ENCODE data around the gene WWC1. TPM values are rescaled to one million over a fixed set of nuclear protein-coding genes. Genes with fewer than 3 reads are reported as not detected.
"Not testable (repeated sequence)": the region's sequence is repeated elsewhere in the genome, so short reads cannot be mapped to it uniquely, and the experiment has no call there.

The WWC1 gene
- total RNA-seq, 2 experiments from 2014 or later: 1.7 to 2.1 TPM

DNA sequence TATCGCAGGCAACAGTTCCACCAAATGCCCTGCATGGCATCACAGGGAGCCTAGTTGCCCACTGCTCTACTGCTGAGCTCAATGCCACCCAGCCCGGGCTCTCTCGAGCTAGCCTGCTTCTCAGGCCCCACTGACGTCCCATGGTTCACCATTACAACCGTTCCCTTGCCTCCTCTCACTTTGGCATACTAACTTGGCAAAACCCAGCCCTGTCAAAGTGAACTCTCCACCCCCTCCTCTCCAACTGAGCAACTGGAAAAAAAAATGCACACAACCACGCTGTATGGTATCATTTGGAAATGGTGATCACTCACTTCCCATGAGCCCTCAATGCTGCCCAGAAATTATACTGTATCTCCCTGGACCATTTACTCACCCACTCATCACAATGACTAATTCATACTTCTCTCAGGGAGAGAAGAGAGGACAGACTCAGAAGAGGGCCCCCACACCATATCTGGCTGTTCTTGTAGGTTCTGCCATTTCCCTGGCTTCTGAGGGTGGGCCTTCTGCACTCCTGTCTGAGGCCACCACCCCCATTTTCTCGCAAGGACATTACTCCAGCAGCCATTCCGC, 143.4 kb downstream of the WWC1 start:
- DNase-seq: no peak
- Mint-ChIP-seq H3K4me3 (no peak overlapping the region), H3K27ac (no peak overlapping the region), H3K36me3 (ENCODE audit: low read depth) (no peaks in the 10 kb centered on the region), H3K9me3 (no peaks in the 10 kb centered on the region), H3K4me1 (ENCODE audit: low read depth) (no peaks in the 10 kb centered on the region), H3K27me3 (ENCODE audit: low read depth) (peaks cover 3% of the 10 kb centered on the region)
- intact Hi-C loops (cut with micrococcal nuclease): no loop called here
- CTCF ChIA-PET: no interaction called here

DNA sequence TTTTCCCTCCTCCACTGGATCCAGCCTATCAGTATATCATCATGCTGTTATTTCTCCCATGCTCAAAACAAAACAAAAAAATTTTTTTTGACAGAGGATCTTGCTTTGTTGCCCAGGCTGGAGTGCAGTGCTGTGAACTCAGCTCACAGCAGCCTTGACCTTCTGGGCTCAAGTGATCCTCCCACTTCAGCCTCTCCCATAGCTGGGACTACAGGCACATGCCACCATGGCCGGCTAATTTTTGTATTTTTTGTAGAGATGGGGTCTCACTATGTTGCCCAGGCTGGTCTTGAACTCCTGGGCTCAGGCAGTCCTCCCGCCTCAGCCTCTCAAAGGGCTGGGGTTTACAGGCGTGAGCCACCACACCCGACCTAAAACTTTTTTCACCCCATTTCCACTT, 143.9 kb downstream of the WWC1 start:
- H3K36me3 Mint-ChIP-seq (ENCODE audit: low read depth); H3K27ac Mint-ChIP-seq; H3K4me1 Mint-ChIP-seq (ENCODE audit: low read depth); intact Hi-C loops (cut with micrococcal nuclease); H3K9me3 Mint-ChIP-seq; DNase-seq; H3K27me3 Mint-ChIP-seq (ENCODE audit: low read depth); H3K4me3 Mint-ChIP-seq: not testable (repeated sequence)
- CTCF ChIA-PET: interaction anchor here (1.1 kb wide), 1 partner anchor 165 kb away, joined by 3 read pairs; no protein-coding TSS in a partner anchor

DNA sequence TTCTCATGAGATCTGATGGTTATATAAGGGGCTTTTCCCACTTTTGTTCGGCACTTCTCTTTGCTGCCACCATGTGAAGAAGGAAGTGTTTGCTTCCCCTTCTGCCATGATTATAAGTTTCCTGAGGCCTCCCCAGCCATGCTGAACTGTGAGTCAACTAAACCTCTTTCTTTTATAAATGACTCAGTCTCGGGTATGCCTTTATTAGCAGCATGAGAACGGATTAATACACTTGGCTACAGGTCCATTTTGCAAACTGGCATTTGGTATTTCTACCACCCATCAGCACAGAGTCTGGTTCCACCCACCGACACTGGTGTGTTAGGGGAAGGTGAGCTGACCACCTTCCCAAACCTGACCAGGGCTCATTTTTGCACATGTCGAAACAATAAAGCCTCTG, 146.9 kb downstream of the WWC1 start:
- no peak for DNase-seq
- CTCF ChIA-PET: no interaction called here
- intact Hi-C loops (cut with micrococcal nuclease): no loop called here
- Mint-ChIP-seq H3K4me3 (no peak overlapping the region), H3K27me3 (ENCODE audit: low read depth) (peaks cover 3% of the 10 kb centered on the region), H3K27ac (no peak overlapping the region), H3K4me1 (ENCODE audit: low read depth) (no peaks in the 10 kb centered on the region), H3K9me3 (no peaks in the 10 kb centered on the region), H3K36me3 (ENCODE audit: low read depth) (peaks cover 2% of the 10 kb centered on the region)

DNA sequence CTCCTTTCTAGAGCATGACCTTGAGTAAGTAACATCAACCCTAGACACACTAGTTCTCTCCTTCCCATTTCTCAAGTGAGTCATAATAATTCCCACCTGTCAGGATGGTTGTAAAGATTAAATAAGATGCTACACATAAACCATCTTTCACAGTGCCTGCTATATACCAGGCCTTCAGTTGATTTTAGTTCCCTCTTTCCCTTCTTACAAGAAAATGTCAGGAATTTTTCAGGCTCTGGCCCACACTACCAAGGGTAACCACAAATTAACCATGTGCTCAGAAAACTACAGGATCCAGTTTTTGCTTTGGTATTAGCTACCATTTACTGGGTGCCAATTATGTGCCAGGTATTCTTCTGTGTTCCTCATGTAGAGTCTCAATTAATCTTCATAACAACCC, 152.1 kb downstream of the WWC1 start:
- no peaks in the 10 kb centered on the region for H3K4me1 Mint-ChIP-seq (ENCODE audit: low read depth)
- H3K27me3 Mint-ChIP-seq (ENCODE audit: low read depth): no peaks in the 10 kb centered on the region
- intact Hi-C loops (cut with micrococcal nuclease): no loop called here
- no peak overlapping the region for H3K27ac Mint-ChIP-seq
- CTCF ChIA-PET: no interaction called here
- H3K4me3 Mint-ChIP-seq: no peak overlapping the region
- peaks cover 2% of the 10 kb centered on the region for H3K36me3 Mint-ChIP-seq (ENCODE audit: low read depth)
- H3K9me3 Mint-ChIP-seq: no peaks in the 10 kb centered on the region
- DNase-seq: no peak

DNA sequence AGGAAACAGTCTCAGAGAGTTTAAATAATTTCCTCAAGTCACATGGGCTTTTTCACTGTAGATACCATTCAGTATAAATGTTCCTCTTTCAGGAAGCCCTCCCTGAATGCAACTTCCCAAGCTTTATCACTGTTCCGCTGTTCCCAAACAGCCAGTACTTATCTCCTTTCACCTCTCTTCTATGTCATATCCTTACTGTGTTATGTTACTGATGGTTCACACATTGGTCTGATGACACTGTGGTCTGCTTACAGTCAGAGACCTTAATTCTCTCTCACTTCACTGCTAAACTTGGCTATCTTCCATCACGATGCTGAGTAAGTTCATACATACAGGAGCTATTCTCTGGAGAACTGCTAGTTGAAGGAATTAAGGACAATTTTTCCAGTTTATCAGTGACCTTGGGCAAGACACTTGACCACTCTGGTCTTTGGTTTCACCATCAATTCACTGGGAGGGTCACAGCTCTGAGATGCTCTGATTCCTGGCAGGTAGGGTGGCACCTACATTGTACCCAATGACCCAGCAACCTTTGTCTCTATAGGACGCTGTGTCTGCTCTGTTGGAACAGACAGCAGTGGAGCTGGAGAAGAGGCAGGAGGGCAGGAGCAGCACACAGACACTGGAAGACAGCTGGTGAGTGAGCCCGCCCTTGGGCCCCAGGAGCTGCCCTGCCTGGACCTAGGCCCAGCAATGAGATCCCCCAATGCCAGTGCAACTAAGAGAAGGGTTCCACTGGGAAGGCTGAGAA, 152.7 kb downstream of the WWC1 start:
- Mint-ChIP-seq H3K27me3 (ENCODE audit: low read depth) (no peaks in the 10 kb centered on the region), H3K27ac (no peak overlapping the region), H3K4me1 (ENCODE audit: low read depth) (no peaks in the 10 kb centered on the region), H3K4me3 (no peak overlapping the region), H3K9me3 (no peaks in the 10 kb centered on the region), H3K36me3 (ENCODE audit: low read depth) (peaks cover 2% of the 10 kb centered on the region)
- no peak for DNase-seq
- intact Hi-C loops (cut with micrococcal nuclease): no loop called here
- CTCF ChIA-PET: no interaction called here

DNA sequence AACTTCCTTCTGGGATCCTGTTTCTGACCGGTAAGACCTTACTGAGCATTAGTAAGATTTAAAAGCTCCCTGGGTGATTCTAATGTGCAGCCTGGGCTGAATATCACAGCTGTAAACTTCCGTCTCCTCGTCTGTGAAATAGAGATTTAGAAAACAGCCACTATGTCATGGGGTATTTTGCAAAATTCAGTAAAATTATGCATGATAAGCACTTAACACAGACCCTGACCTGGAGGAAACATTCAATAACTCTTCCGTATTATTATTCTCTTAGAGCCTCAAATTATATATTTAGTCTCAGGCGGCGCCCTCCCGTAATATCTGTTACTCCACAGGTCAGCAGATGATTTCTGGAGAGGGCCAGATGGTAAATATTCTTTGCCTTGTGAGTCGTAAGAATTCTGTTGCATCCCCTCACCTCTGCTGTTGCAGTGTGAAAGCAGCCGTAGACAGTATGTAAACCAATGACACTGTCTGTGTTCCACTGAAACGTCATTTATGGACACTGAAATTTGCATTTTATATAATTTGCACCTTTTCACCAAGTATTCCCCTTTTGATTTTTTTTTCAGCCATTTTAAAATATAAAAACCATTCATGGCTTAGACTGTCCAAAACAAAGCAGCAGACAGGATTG, 155.7 kb downstream of the WWC1 start:
- intact Hi-C loops (cut with micrococcal nuclease): no loop called here
- Mint-ChIP-seq H3K27ac (no peak overlapping the region), H3K4me3 (no peak overlapping the region), H3K4me1 (ENCODE audit: low read depth) (no peaks in the 10 kb centered on the region), H3K36me3 (ENCODE audit: low read depth) (no peaks in the 10 kb centered on the region), H3K9me3 (no peaks in the 10 kb centered on the region), H3K27me3 (ENCODE audit: low read depth) (no peaks in the 10 kb centered on the region)
- CTCF ChIA-PET: interaction anchor here (0.5 kb wide), 1 partner anchor 201 kb away, joined by 3 read pairs; no protein-coding TSS in a partner anchor
- no peak for DNase-seq

DNA sequence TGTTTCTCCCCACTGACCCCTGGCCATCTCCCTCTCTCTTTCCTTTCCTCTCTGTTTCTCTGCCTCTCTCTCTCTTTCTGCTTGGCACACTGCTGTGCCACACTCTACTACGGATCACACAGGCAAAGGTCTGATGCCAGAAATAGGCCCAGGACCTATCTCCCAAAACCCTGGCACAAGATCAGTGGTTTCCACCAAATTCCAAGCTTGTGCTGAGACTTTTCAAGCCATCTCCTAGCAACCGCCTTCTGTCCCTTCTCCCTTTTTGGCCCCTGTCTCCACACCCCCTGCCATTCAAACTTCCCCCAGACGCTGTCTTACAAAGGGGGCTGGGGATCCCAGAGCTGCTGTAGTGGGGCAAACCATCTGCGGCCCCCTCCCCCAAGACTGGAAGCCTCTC, 156.4 kb downstream of the WWC1 start:
- CTCF ChIA-PET: no interaction called here
- Mint-ChIP-seq H3K27me3 (ENCODE audit: low read depth) (no peaks in the 10 kb centered on the region), H3K4me1 (ENCODE audit: low read depth) (no peaks in the 10 kb centered on the region)

DNA sequence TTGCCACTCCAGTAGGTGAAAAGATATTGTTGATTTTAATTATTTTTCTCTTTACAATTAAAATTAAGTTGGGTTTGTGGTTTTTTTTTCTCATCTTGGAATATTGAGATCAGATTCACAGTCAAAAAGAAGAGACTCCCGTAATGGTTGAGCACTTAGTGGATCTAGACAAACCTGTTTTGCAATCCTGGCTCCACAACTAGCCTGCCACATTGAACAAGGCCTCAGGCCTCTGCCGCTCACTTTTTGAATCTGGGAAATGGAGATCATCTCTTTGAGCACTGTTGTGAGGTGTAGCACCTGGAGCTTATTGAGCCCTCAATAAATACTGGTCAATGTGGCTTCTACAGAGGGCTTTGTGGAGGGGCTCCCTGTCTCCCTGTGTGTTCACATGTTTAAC, 157.7 kb downstream of the WWC1 start:
- H3K4me1 Mint-ChIP-seq (ENCODE audit: low read depth): no peaks in the 10 kb centered on the region
- H3K9me3 Mint-ChIP-seq: no peaks in the 10 kb centered on the region
- H3K27me3 Mint-ChIP-seq (ENCODE audit: low read depth): no peaks in the 10 kb centered on the region
- H3K36me3 Mint-ChIP-seq (ENCODE audit: low read depth): no peaks in the 10 kb centered on the region
- DNase-seq: no peak
- intact Hi-C loops (cut with micrococcal nuclease): no loop called here
- CTCF ChIA-PET: no interaction called here
- no peak overlapping the region for H3K27ac Mint-ChIP-seq
- H3K4me3 Mint-ChIP-seq: no peak overlapping the region

More for the DNA sequence above, 156.4 kb downstream of the WWC1 start:
- intact Hi-C loops (cut with micrococcal nuclease): no loop called here
- no peaks in the 10 kb centered on the region for H3K9me3 Mint-ChIP-seq
- no peak overlapping the region for H3K4me3 Mint-ChIP-seq
- no peak for DNase-seq
- H3K27ac Mint-ChIP-seq: no peak overlapping the region
- no peaks in the 10 kb centered on the region for H3K36me3 Mint-ChIP-seq (ENCODE audit: low read depth)

DNA sequence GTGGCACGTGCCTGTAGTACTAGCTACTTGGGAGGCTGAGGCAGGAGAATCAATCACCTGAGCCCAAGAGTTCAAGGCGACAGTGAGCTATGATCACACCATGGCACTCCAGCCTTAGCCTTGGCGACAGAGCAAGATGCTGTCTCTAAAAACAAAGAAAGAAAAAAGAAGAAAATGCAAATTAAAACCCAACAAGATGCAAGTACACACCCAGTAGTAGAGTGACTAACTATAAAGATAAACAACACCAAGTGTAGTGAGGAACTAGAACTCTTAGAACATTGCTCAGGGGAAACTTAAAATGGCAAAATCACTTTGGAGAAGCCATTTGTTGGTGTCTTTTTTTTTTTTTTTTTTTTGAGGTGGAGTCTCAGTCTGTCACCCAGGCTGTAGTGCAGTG, 160.1 kb downstream of the WWC1 start:
- H3K4me3 Mint-ChIP-seq: no peak overlapping the region
- intact Hi-C loops (cut with micrococcal nuclease): no loop called here
- H3K36me3 Mint-ChIP-seq (ENCODE audit: low read depth): no peaks in the 10 kb centered on the region
- H3K9me3 Mint-ChIP-seq: no peaks in the 10 kb centered on the region
- H3K27ac Mint-ChIP-seq: no peak overlapping the region
- CTCF ChIA-PET: no interaction called here
- no peaks in the 10 kb centered on the region for H3K4me1 Mint-ChIP-seq (ENCODE audit: low read depth)
- DNase-seq: no peak
- no peaks in the 10 kb centered on the region for H3K27me3 Mint-ChIP-seq (ENCODE audit: low read depth)

DNA sequence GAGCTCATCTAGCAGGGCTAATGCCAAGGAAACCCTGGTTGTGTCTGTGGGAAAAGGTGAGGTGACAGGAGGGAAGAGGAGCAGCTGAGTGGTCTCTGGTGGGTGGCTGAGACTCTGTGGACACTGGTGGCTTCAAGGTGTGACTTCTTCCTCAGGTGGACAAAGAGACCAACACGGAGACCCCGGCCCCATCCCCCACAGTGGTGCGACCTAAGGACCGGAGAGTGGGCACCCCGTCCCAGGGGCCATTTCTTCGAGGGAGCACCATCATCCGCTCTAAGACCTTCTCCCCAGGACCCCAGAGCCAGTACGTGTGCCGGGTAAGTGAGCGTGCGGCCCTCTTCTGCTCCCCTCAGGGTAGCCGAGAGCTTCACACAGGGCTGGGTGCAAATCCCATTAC, 163.8 kb downstream of the WWC1 start:
- CTCF ChIA-PET: interaction anchor here (0.5 kb wide), 1 partner anchor 494 kb away, joined by 3 read pairs; no protein-coding TSS in a partner anchor
- Mint-ChIP-seq H3K4me3 (no peak overlapping the region), H3K9me3 (peaks cover 2% of the 10 kb centered on the region), H3K4me1 (ENCODE audit: low read depth) (no peaks in the 10 kb centered on the region), H3K36me3 (ENCODE audit: low read depth) (peaks cover 10% of the 10 kb centered on the region), H3K27me3 (ENCODE audit: low read depth) (no peaks in the 10 kb centered on the region), H3K27ac (no peak overlapping the region)
- intact Hi-C loops (cut with micrococcal nuclease): no loop called here
- no peak for DNase-seq

DNA sequence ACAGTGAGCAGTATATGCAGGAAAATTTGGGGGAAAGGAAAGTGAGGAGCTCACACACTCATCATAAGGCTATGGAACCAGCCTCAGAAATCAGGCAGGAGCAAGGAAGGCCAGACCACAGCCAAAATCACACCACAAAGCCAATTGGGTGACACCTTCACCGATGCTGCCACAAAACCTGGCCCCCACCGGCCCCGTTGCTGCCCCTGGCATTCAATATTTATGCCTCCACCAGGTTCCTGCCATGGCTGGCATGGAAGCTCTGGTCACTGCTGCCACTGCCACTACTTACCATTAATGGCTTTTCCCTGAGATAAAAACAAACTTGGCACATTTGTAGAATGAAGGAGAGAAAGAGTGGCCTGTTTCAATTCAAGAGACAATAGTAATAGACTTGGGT, 166.1 kb downstream of the WWC1 start:
- intact Hi-C loops (cut with micrococcal nuclease): no loop called here
- no peaks in the 10 kb centered on the region for H3K27me3 Mint-ChIP-seq (ENCODE audit: low read depth)
- no peak for DNase-seq

DNA sequence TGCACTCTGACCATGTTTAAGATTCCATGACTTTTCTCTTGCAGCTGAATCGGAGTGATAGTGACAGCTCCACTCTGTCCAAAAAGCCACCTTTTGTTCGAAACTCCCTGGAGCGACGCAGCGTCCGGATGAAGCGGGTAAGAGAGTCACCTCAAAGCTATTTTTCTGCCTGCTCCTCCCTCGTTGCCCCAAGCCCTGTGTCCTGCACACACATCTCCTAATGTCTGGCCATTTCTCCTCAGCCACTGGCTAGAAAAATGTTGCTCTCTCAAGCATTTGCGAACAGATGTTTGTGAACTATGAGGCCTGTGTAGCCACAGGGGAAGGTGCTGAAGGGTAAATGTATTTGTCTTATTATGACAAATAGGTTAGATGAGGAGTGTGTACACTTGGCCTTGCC, 169.2 kb downstream of the WWC1 start:
- CTCF ChIA-PET: no interaction called here
- H3K27ac Mint-ChIP-seq: no peak overlapping the region
- no peaks in the 10 kb centered on the region for H3K4me1 Mint-ChIP-seq (ENCODE audit: low read depth)
- H3K27me3 Mint-ChIP-seq (ENCODE audit: low read depth): no peaks in the 10 kb centered on the region
- no peak for DNase-seq
- no peak overlapping the region for H3K4me3 Mint-ChIP-seq
- H3K36me3 Mint-ChIP-seq (ENCODE audit: low read depth): peaks cover 10% of the 10 kb centered on the region
- intact Hi-C loops (cut with micrococcal nuclease): no loop called here
- peaks cover 2% of the 10 kb centered on the region for H3K9me3 Mint-ChIP-seq

More for the DNA sequence above, 166.1 kb downstream of the WWC1 start:
- Mint-ChIP-seq H3K27ac (no peak overlapping the region), H3K36me3 (ENCODE audit: low read depth) (peaks cover 10% of the 10 kb centered on the region), H3K4me3 (no peak overlapping the region), H3K4me1 (ENCODE audit: low read depth) (no peaks in the 10 kb centered on the region), H3K9me3 (peaks cover 2% of the 10 kb centered on the region)
- CTCF ChIA-PET: interaction anchor here (0.6 kb wide), 1 partner anchor 325 kb away, joined by 3 read pairs; no protein-coding TSS in a partner anchor

DNA sequence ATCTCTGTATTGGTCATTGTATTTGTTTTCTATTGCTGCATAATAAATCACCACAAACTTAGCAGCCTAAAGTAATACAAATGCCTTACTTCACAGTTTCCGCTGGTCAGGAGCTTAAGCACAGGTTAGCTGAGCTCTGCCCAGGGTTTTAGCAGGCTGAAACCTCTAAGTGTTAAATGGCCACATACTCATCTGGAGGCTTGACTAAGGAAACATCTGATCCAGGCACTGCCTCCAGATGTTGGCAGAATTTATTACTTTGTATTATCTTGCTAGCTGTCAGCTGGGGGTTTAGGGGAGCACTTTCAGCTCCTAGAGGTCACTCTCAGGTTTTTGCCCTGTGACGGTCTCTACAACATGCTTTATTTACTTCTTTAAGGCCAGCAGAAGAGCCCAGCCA, 171.6 kb downstream of the WWC1 start:
- DNase-seq: no peak
- CTCF ChIA-PET: no interaction called here
- Mint-ChIP-seq H3K27me3 (ENCODE audit: low read depth) (no peaks in the 10 kb centered on the region), H3K36me3 (ENCODE audit: low read depth) (peaks cover 3% of the 10 kb centered on the region), H3K9me3 (no peaks in the 10 kb centered on the region), H3K4me1 (ENCODE audit: low read depth) (no peaks in the 10 kb centered on the region), H3K27ac (no peak overlapping the region), H3K4me3 (no peak overlapping the region)
- intact Hi-C loops (cut with micrococcal nuclease): no loop called here
